ENCODE results near the gene FAM111A.

DNA sequence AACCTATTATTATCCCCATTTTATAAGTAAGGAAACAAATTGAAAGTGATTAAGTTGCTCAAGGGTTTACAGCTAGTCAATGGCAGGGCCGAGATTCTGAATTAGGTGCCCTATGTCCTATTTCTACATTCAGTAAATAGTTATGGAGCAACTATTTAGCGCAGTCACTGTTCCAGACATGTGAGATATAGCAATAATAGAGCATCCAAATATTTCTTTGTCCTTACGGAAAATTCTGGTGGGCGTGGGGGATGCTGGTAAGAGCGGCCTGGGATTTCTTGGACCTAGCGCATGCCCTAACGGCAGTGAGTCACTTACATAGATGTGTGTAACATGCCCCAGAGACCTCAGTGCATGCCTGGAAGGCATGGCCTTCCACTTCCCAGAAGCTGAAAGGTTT lies 33.7 kb downstream of the FAM111A start:
- TF ChIP-seq, protein P1, sequence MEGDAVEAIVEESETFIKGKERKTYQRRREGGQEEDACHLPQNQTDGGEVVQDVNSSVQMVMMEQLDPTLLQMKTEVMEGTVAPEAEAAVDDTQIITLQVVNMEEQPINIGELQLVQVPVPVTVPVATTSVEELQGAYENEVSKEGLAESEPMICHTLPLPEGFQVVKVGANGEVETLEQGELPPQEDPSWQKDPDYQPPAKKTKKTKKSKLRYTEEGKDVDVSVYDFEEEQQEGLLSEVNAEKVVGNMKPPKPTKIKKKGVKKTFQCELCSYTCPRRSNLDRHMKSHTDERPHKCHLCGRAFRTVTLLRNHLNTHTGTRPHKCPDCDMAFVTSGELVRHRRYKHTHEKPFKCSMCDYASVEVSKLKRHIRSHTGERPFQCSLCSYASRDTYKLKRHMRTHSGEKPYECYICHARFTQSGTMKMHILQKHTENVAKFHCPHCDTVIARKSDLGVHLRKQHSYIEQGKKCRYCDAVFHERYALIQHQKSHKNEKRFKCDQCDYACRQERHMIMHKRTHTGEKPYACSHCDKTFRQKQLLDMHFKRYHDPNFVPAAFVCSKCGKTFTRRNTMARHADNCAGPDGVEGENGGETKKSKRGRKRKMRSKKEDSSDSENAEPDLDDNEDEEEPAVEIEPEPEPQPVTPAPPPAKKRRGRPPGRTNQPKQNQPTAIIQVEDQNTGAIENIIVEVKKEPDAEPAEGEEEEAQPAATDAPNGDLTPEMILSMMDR (IDR thresholded peaks at IDR 0.05), result no peak
- TF ChIP-seq POLR2A (IDR thresholded peaks at IDR 0.05), result no peak

Data from adrenal gland (tissue), 5 donors.